ENCODE data around the gene SMIM12.
"Not testable (repeated sequence)": the region's sequence is repeated elsewhere in the genome, so short reads cannot be mapped to it uniquely, and the experiment has no call there.

Gene SMIM12

GRCh38 chr1:34822202-34822601 lies 37.3 kb downstream of the SMIM12 start:
- Mint-ChIP-seq H3K27ac (no peak overlapping the region), H3K4me1 (no peaks in the 10 kb centered on the region), H3K4me3 (no peak overlapping the region), H3K36me3 (peaks cover 7% of the 10 kb centered on the region), H3K9me3 (peaks cover 2% of the 10 kb centered on the region), H3K27me3 (no peaks in the 10 kb centered on the region)
- ATAC-seq (ENCODE audit: low read depth) = no peak
- DNase-seq (ENCODE audit: low spot score in 2 of 2) = no peak

DNA sequence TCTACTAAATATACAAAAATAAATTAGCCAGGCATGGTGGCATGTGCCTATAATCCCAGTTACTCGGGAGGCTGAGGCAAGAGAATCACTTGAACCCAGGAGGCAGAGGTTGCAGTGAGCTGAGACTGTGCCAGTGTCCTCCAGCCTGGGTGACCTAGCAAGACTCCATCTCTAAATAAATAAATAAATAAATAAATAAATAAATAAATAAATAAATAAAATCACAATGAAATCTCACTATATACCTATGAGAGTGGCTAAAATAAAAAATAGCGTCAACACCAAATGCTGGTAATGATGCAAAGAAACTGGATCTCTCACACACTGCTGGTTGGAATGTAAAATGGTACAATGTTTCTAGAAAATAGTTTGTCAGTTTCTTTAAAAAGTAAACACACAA lies 40.7 kb downstream of the SMIM12 start:
- not testable (repeated sequence) for H3K4me3 Mint-ChIP-seq; ATAC-seq (ENCODE audit: low read depth); DNase-seq (ENCODE audit: low spot score in 2 of 2); H3K4me1 Mint-ChIP-seq; H3K27me3 Mint-ChIP-seq; H3K9me3 Mint-ChIP-seq; H3K27ac Mint-ChIP-seq; H3K36me3 Mint-ChIP-seq

DNA sequence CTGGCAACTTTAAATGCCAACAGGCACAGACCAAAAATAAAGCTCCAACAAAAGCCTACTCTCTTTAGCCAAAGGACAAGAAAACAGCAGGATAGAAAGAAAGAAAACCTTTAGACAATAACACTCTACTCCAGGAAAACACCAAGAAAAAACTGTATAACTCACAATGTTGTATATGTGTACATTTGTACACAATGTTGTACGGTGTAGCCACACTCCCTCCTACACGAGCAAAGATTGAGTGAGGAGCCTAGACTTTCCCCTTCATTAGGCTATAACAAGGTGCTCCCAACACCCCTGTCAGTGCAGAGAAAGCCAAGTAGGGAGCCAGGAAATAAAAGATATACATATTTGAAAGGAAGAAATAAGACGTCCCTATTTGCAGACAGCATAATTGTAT lies 42.8 kb downstream of the SMIM12 start:
- ATAC-seq (ENCODE audit: low read depth) = no peak
- no peak overlapping the region for H3K4me3 Mint-ChIP-seq
- H3K4me1 Mint-ChIP-seq = no peaks in the 10 kb centered on the region
- H3K9me3 Mint-ChIP-seq = no peaks in the 10 kb centered on the region
- peaks cover 8% of the 10 kb centered on the region for H3K36me3 Mint-ChIP-seq
- DNase-seq (ENCODE audit: low spot score in 2 of 2) = no peak
- no peaks in the 10 kb centered on the region for H3K27me3 Mint-ChIP-seq
- H3K27ac Mint-ChIP-seq = no peak overlapping the region

DNA sequence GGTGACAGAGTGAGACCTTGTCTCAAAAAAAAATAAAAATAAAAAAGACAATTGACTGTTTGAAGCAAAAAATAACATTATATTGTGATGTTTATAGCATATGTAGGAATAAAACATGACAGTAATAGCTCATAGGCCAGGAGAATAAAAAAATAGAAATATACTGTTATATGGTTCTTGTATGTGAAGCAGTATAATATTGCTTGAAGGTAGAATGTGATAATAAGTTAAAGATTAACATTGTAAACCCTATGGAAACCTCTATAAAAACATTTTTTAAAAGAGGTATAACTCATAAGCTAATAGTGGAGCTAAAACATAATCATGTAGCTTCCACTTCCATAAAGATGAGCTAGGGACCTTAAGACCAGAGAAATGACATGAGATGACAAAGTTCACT lies 43.2 kb downstream of the SMIM12 start:
- Mint-ChIP-seq H3K27me3 (no peaks in the 10 kb centered on the region), H3K36me3 (peaks cover 8% of the 10 kb centered on the region), H3K4me1 (no peaks in the 10 kb centered on the region), H3K9me3 (no peaks in the 10 kb centered on the region), H3K4me3 (no peak overlapping the region), H3K27ac (no peak overlapping the region)
- DNase-seq (ENCODE audit: low spot score in 2 of 2) = no peak
- no peak for ATAC-seq (ENCODE audit: low read depth)

- H3K27me3 Mint-ChIP-seq; H3K4me1 Mint-ChIP-seq; ATAC-seq (ENCODE audit: low read depth); H3K27ac Mint-ChIP-seq; DNase-seq (ENCODE audit: low spot score in 2 of 2); H3K9me3 Mint-ChIP-seq; H3K4me3 Mint-ChIP-seq: not testable (repeated sequence)
- H3K36me3 Mint-ChIP-seq = peaks cover 16% of the 10 kb centered on the region
These were observed 48.8 kb downstream of the SMIM12 start for GRCh38 chr1:34810781-34811180.

- peaks cover 21% of the 10 kb centered on the region for H3K36me3 Mint-ChIP-seq
- H3K4me3 Mint-ChIP-seq = no peak overlapping the region
- H3K27ac Mint-ChIP-seq = no peak overlapping the region
- ATAC-seq (ENCODE audit: low read depth) = no peak
- H3K9me3 Mint-ChIP-seq = peaks cover 6% of the 10 kb centered on the region
- peaks cover 3% of the 10 kb centered on the region for H3K27me3 Mint-ChIP-seq
- DNase-seq (ENCODE audit: low spot score in 2 of 2) = no peak
- no peaks in the 10 kb centered on the region for H3K4me1 Mint-ChIP-seq
These were observed 51.3 kb downstream of the SMIM12 start for GRCh38 chr1:34808051-34808810.

GRCh38 chr1:34806396-34806795 lies 53.2 kb downstream of the SMIM12 start:
- ATAC-seq (ENCODE audit: low read depth) = no peak
- no peak for DNase-seq (ENCODE audit: low spot score in 2 of 2)
- H3K27ac Mint-ChIP-seq = no peak overlapping the region
- H3K36me3 Mint-ChIP-seq = peaks cover 23% of the 10 kb centered on the region
- peaks cover 3% of the 10 kb centered on the region for H3K27me3 Mint-ChIP-seq
- no peaks in the 10 kb centered on the region for H3K4me1 Mint-ChIP-seq
- H3K4me3 Mint-ChIP-seq = no peak overlapping the region
- H3K9me3 Mint-ChIP-seq = peaks cover 6% of the 10 kb centered on the region

DNA sequence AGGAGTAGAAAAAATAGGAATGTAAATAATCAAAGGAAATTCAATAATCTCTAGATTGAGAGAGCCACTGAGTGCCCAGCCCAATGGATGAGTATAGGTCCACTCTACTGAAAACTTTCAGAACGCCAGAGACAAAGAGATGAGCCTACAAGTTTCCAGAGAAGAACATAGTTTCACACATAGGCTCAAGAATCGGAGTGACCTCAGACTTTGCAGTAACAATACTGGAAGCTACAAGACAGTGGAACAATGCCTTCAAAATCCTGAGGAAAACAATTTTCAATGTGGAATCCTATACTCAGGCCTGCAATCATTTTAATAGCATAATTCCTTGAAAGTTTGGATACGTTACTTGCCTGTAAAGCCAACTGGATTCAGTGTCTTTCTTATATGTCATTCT lies 55.8 kb downstream of the SMIM12 start:
- Mint-ChIP-seq H3K27me3 (no peaks in the 10 kb centered on the region), H3K27ac (no peak overlapping the region), H3K9me3 (peaks cover 4% of the 10 kb centered on the region), H3K36me3 (peaks cover 17% of the 10 kb centered on the region), H3K4me3 (no peak overlapping the region), H3K4me1 (no peaks in the 10 kb centered on the region)
- DNase-seq (ENCODE audit: low spot score in 2 of 2) (no peak), ATAC-seq (ENCODE audit: low read depth) (no peak)

Measured in memory B cell (primary cell).